Measurements from ENCODE around the gene COL23A1.
"Not testable (repeated sequence)": the region's sequence is repeated elsewhere in the genome, so short reads cannot be mapped to it uniquely, and the experiment has no call there.

COL23A1 gene

DNA sequence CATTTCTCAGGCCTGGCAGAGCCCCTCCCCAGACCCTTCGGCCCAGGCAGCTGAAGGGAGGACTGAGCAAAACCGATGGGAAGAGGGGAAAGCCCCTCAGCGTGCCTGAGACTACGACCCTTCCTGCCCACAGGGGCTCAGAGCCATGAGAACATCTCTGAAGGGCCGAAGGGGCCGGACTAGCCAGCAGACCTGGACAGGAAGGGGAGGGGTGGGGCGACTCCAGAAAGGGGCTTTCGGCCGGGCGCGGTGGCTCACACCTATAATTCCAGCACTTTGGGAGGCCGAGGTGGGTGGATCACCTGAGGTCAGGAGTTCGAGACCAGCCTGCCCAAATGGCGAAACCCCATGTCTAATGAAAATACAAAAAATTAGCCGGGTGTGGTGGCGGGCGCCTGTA lies 271.8 kb downstream of the COL23A1 start:
- H3K27ac Mint-ChIP-seq, result no peak overlapping the region
- peaks cover 7% of the 10 kb centered on the region for H3K9me3 Mint-ChIP-seq
- no peaks in the 10 kb centered on the region for H3K4me1 Mint-ChIP-seq (ENCODE audit: low read depth)
- no peaks in the 10 kb centered on the region for H3K27me3 Mint-ChIP-seq (ENCODE audit: low read depth)
- no peaks in the 10 kb centered on the region for H3K36me3 Mint-ChIP-seq (ENCODE audit: low read depth)
- no peak overlapping the region for H3K4me3 Mint-ChIP-seq

DNA sequence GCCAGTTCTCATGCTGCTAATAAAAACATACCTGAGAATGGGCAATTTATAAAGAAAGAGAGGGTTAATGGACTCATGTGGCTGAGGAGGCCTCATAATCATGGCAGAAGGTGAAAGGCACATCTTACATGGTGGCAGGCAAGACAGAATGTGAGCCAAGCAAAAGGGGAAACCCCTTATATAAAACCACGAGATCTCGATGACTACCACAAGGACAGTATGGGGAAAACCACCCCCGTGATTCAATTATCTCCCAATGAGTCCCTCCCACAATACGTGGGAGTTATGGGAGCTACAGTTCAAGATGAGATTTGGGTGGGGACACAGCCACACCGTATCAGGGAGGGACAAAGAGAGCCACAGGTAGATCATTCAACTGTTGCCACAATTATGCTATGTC lies 272.5 kb downstream of the COL23A1 start:
- not testable (repeated sequence) for H3K4me3 Mint-ChIP-seq; H3K27ac Mint-ChIP-seq; H3K36me3 Mint-ChIP-seq (ENCODE audit: low read depth); H3K9me3 Mint-ChIP-seq; H3K27me3 Mint-ChIP-seq (ENCODE audit: low read depth); H3K4me1 Mint-ChIP-seq (ENCODE audit: low read depth)

DNA sequence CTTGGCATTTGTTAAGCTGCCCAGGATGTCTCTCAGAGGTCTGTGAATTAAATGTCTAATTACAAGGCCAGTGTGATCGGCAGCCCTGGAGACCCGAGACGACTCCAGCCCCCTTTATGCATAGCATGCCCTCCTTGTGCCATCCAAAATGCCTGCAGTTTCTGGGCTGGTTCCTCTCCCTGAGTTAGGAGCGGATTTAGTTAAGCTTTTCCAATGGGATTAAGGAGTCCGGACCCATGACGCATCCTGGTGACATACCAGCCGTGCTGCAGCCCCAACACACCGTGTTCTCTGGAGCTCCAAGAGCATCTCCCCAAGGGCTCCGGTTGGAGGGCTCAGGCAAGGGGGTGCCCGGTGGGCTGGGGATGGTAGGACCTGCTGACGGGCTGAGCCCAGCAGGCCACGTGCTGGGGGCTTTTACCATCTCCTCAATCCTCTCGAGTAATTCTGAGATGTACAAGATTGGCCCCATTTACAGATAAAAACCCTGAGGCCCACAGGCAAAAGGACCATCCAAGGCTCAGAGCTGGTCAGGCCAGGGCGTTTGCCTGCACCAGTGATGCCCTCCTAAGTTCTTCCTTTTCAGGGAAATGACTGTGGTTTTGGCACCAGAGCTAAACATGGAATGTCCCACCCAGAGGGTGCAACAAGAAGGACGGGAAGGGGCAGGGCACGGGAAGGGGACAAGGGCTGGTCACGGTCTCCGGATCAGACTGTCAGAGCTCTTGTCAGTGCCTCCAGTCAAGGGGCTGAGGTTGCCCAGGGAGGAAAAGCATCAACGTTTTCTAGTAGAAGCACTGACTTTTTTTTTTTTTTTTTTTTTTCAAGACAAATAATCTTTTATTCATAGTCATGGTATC lies 275.0 kb downstream of the COL23A1 start:
- Mint-ChIP-seq H3K4me3 (no peak overlapping the region), H3K27ac (no peak overlapping the region), H3K36me3 (ENCODE audit: low read depth) (no peaks in the 10 kb centered on the region), H3K27me3 (ENCODE audit: low read depth) (no peaks in the 10 kb centered on the region), H3K4me1 (ENCODE audit: low read depth) (no peaks in the 10 kb centered on the region), H3K9me3 (peaks cover 7% of the 10 kb centered on the region)

DNA sequence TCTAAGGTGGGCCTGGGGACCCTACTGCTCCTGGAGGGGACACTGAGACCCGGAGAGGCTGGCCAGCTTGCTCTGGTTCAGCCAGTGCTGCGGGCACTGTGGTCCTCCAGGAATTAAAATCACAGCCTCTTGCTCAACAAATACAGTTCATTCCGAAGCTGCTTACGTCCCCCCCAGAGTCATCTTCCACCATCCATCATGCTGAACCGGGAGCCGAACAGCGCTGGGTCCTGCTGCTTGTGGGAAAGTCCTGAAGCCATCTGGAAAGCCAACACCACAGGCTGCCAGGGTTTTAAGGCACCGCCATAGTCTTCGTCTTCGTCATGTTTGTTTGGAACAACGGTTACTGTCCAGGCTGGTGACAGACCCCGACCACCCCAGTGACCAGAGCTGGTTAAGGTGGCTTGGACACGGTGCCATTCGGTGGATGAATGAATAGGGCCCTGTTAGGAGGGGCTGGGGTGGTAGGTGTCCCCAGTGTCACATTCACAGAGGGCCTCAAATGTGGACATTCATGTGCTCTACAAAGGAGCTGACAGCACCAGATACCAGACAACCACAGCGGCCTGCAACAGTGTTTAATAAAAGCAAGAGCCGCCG lies 276.0 kb downstream of the COL23A1 start:
- peaks cover 7% of the 10 kb centered on the region for H3K9me3 Mint-ChIP-seq
- H3K36me3 Mint-ChIP-seq (ENCODE audit: low read depth), result no peaks in the 10 kb centered on the region
- no peaks in the 10 kb centered on the region for H3K27me3 Mint-ChIP-seq (ENCODE audit: low read depth)
- H3K27ac Mint-ChIP-seq, result no peak overlapping the region
- no peaks in the 10 kb centered on the region for H3K4me1 Mint-ChIP-seq (ENCODE audit: low read depth)
- no peak overlapping the region for H3K4me3 Mint-ChIP-seq

DNA sequence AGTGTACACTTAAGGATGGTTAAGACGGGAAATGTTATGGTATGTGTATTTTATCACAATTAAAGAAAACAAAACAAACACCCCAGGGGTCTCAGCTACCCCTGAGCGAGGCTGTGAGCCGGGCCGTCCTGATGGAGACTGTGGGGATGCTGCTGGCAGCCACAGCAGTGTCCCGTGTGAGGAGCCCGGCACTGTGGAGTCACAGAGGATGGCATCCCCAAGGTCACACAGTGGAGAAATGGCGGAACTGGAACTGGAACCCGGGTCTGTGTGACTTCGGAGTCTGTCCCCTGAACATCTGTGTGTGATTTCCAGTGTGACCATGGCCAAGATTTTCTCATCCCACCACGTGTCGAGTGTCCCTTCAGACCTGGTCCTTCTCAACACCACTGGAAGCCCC lies 276.9 kb downstream of the COL23A1 start:
- Mint-ChIP-seq H3K4me3 (no peak overlapping the region), H3K9me3 (peaks cover 7% of the 10 kb centered on the region), H3K27me3 (ENCODE audit: low read depth) (no peaks in the 10 kb centered on the region), H3K4me1 (ENCODE audit: low read depth) (no peaks in the 10 kb centered on the region), H3K36me3 (ENCODE audit: low read depth) (no peaks in the 10 kb centered on the region), H3K27ac (no peak overlapping the region)

DNA sequence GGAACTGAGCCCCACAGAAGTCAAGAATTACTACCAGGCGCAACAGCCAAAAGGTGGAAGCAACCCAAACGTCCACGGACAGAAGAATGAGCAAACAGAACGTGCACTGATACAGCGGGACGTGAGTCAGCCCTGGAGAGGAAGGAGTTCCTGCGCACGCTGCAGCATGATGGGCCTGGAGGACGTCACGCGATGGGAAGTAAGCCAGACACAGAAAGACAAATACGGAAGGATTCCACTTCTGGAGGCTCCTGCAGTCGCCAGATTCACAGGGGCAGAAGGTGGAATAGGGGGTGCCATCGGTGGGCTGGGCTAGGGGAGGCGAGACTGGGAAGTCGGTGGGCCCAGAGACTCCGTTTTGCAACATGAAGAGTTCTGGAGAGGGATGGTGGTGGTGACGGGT lies 277.3 kb downstream of the COL23A1 start:
- Mint-ChIP-seq H3K4me1 (ENCODE audit: low read depth) (no peaks in the 10 kb centered on the region), H3K9me3 (peaks cover 7% of the 10 kb centered on the region), H3K36me3 (ENCODE audit: low read depth) (no peaks in the 10 kb centered on the region), H3K27me3 (ENCODE audit: low read depth) (no peaks in the 10 kb centered on the region), H3K4me3 (no peak overlapping the region), H3K27ac (no peak overlapping the region)

- Mint-ChIP-seq H3K27me3 (ENCODE audit: low read depth) (no peaks in the 10 kb centered on the region), H3K36me3 (ENCODE audit: low read depth) (no peaks in the 10 kb centered on the region), H3K4me1 (ENCODE audit: low read depth) (no peaks in the 10 kb centered on the region), H3K4me3 (no peak overlapping the region), H3K9me3 (no peaks in the 10 kb centered on the region), H3K27ac (no peak overlapping the region)
Observed at GRCh38 chr5:178310130-178310865, 279.9 kb downstream of the COL23A1 start.

DNA sequence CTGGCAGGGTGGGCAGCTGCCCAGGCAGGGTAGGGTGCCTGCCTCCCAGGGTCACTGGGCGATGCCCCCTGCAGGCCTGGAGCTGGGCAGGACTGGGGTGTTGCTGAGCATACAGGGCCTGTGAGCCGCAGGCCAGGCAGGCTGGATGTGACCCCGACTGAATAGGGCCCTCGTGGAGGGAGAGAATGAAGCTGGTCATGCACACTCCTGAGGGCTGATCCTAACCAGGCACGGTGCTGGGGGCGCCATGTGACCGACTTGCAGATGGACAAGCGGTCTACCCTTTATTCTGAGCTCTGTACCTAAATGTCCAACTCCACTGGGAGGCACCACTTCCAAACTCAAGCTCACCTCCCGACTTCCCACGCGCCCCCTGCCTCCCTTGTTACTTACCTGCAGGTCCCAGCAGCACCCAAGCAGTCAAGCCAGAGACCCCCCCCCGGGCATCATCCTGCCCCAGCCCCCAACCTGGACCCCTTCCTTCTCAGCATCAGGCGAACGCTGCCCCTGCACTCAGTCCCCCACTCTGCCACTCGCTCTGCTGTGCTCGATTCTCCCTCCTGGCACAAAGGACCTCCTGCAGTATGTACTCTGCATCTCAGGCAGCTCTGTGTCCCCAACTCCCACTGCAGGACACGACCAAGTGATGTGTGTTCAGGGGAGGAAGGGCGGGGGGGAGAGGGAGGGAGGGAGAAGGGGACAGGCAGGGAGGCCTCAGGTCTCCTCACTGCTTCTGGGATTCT lies 280.8 kb downstream of the COL23A1 start:
- H3K27ac Mint-ChIP-seq, result no peak overlapping the region
- H3K4me3 Mint-ChIP-seq, result no peak overlapping the region
- H3K36me3 Mint-ChIP-seq (ENCODE audit: low read depth), result no peaks in the 10 kb centered on the region
- no peaks in the 10 kb centered on the region for H3K9me3 Mint-ChIP-seq
- no peaks in the 10 kb centered on the region for H3K27me3 Mint-ChIP-seq (ENCODE audit: low read depth)
- no peaks in the 10 kb centered on the region for H3K4me1 Mint-ChIP-seq (ENCODE audit: low read depth)

DNA sequence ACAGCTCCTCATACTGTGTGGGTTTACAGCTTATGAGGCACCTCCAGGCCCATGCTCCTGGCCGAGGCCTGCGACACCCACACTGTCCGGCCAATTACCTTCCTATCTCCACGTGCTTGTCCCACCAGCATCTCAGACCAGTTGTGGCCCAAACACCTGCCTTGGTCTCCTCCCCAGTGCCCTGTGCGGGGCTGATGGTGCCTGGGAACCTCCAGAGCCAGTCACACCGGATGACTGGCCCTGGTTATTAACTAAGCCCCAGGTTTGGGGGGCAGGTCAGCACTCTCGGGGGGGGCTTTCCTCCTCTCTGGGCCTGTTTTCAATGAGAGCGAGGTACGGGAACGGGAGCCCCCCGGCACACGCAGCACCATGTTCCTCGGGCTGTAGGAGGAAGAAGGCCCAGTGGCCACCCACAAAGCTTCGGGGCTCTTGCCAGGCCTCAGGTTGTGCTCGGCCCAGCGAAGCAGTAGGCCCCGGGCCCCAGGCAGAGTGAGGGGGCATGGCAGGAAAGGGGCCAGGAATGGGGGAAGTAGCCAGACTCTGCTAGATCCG lies 281.6 kb downstream of the COL23A1 start:
- Mint-ChIP-seq H3K27me3 (ENCODE audit: low read depth) (no peaks in the 10 kb centered on the region), H3K36me3 (ENCODE audit: low read depth) (no peaks in the 10 kb centered on the region), H3K4me3 (no peak overlapping the region), H3K9me3 (no peaks in the 10 kb centered on the region), H3K4me1 (ENCODE audit: low read depth) (no peaks in the 10 kb centered on the region), H3K27ac (no peak overlapping the region)

DNA sequence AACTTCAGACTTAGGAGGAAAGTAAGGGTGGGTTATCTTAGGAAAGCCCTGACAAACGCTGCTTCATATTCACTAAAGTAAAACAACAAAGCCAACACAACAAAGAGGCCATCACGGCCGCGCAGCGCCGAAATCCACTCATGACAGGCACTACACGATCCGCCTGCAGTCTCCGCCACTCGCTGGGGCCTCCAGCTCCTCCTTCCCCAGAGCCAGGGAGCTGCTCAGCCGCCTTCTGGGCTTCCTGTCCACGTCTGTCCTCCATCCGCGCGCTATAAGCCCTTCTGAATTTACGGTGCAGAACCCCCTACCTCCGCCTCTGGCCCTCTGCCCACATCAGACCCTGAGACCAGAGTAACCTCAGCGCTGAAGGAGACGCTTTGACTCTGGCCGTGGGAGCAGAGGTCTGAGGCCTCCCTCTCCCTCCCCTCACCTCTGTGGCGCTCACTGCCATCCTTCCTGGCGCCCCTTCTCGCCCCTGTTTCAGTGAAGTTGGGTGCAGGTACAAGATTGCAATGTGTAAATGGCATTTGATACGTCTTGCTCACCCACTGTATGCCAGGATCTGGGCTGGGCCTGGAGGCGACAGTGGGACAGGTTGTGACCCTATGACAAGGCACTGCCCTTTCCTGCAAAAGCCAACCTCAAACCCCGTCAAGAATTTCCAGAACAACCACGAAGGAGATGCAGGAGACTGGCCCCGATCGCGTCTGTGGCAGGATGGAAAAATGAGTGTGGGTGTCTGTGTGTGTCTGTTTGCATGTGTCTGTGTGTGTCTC lies 282.7 kb downstream of the COL23A1 start:
- Mint-ChIP-seq H3K27me3 (ENCODE audit: low read depth) (no peaks in the 10 kb centered on the region), H3K4me1 (ENCODE audit: low read depth) (no peaks in the 10 kb centered on the region), H3K9me3 (no peaks in the 10 kb centered on the region), H3K36me3 (ENCODE audit: low read depth) (no peaks in the 10 kb centered on the region), H3K4me3 (no peak overlapping the region), H3K27ac (no peak overlapping the region)

GRCh38 chr5:178306430-178307225 lies 283.6 kb downstream of the COL23A1 start:
- Mint-ChIP-seq H3K27ac (no peak overlapping the region), H3K4me1 (ENCODE audit: low read depth) (no peaks in the 10 kb centered on the region), H3K36me3 (ENCODE audit: low read depth) (no peaks in the 10 kb centered on the region), H3K4me3 (no peak overlapping the region), H3K27me3 (ENCODE audit: low read depth) (no peaks in the 10 kb centered on the region), H3K9me3 (no peaks in the 10 kb centered on the region)

GRCh38 chr5:178305801-178306200 lies 284.4 kb downstream of the COL23A1 start:
- H3K36me3 Mint-ChIP-seq (ENCODE audit: low read depth), result no peaks in the 10 kb centered on the region
- H3K27ac Mint-ChIP-seq, result no peak overlapping the region

More at GRCh38 chr5:178305801-178306200, 284.4 kb downstream of the COL23A1 start:
- Mint-ChIP-seq H3K4me1 (ENCODE audit: low read depth) (no peaks in the 10 kb centered on the region), H3K27me3 (ENCODE audit: low read depth) (no peaks in the 10 kb centered on the region), H3K4me3 (no peak overlapping the region), H3K9me3 (no peaks in the 10 kb centered on the region)
